PC-3 (cell line): ENCODE measurements around the gene YES1.

Source experiments
- EZH2 ChIP-seq: fragments of 300-600 bp; sonication (generic); IDR thresholded peaks from one replicate; pipeline ENCODE4 v1.6.1; 2017; ENCODE audit warnings: antibody characterized with exemption, mild to moderate bottlenecking, low read length; ENCODE audit not compliant: unreplicated experiment
- EZH2phosphoT487 ChIP-seq: fragments of 300-600 bp; sonication (generic); IDR thresholded peaks from 2 replicates; pipeline ENCODE4 v1.6.1; 2018; ENCODE audit warnings: mild to moderate bottlenecking, antibody characterized with exemption, low read length, borderline replicate concordance
- TF ChIP-seq, protein P1 (sequence below): fragments of 300-600 bp; sonication (generic); conservative IDR thresholded peaks from 2 replicates; pipeline ENCODE4 v1.5.1; 2017; ENCODE audit warnings: antibody characterized with exemption, low read depth, mild to moderate bottlenecking, low read length

DNA sequence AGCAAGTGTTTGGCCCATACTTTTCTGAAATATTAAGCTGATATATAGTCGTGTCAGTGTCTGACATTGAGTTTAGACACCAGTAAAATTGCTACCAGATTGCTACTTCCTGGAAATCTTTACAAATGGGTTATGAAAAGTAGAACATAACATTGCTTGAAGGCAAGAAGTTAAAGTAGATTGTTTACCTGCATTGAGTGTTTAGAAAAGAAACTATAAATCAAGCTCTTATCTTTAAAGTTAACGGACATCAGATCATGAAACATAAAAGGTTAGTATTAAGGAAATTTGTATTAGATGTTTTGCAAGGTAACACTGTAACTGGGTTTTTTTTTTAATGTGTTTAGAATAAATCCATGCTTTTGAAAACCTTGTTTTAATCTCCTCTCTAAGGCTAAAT is 4.8 kb upstream of the YES1 start:
- TF ChIP-seq, protein P1, sequence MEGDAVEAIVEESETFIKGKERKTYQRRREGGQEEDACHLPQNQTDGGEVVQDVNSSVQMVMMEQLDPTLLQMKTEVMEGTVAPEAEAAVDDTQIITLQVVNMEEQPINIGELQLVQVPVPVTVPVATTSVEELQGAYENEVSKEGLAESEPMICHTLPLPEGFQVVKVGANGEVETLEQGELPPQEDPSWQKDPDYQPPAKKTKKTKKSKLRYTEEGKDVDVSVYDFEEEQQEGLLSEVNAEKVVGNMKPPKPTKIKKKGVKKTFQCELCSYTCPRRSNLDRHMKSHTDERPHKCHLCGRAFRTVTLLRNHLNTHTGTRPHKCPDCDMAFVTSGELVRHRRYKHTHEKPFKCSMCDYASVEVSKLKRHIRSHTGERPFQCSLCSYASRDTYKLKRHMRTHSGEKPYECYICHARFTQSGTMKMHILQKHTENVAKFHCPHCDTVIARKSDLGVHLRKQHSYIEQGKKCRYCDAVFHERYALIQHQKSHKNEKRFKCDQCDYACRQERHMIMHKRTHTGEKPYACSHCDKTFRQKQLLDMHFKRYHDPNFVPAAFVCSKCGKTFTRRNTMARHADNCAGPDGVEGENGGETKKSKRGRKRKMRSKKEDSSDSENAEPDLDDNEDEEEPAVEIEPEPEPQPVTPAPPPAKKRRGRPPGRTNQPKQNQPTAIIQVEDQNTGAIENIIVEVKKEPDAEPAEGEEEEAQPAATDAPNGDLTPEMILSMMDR: no peak
- TF ChIP-seq EZH2 (no peak), EZH2phosphoT487 (no peak)
